ENCODE results near the gene DHCR24. TPM values are rescaled to one million over a fixed set of nuclear protein-coding genes. Genes with fewer than 3 reads are reported as not detected.
A peak's percentile ranks its signal among the peaks of the same experiment; 100 is the strongest.

The DHCR24 gene
- total and polyA plus RNA-seq, 2 of the 13 experiments (the other 11 are each of a cell fraction or from before 2014, with no cell fraction given) = 374 to 448 TPM

DNA sequence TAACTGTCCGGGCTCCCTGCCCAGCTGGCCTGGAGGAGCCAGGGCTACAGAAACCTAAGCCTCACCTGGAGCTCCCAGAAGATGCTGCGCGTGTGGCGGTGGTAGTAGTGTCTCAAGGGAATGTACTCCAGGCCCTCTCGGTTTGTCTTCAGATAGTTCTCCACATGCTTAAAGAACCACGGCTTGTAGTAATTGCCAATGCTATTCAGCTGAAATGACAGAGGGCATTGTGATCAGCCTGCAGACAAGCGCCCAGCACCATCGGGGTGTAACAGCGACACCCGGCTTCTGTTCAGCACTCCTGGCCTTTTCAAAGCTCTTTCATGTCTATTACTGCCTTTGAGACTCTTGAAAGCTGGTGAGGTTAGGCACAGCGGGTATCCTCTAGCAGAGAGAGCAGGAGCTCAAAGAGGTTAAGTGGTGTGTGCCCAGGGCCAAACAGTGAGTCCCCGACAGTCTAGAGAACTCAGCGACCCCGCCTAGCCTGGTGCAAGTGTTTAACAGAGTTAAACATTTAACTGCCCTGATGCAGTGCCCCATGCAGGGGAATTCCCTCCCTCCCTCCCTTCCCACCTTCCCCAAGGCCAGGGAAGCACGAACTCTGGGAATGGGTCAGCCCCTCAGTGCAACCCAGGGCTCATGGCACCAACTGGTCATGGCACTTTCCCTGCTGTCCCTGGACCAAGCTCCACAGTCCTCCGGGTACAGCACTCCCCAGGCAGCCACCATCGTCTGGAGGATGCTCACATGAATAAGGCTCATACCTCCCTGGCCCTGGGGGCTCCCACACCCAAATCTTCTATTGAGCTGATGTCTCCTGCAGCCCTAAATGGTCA is 21.5 kb downstream of the DHCR24 start (continued):
- TF ChIP-seq ZNF335 (CRISPR knock-in tag; IDR thresholded peaks at IDR 0.05) (0 out of 2 replicates have a peak, but pooled peaks have one; percentile 58), ZSCAN21 (CRISPR knock-in tag; IDR thresholded peaks at IDR 0.05; ENCODE audit: borderline replicate concordance) (peak; percentile 66; the same call in 1 of the 2 replicates), NFIB (CRISPR knock-in tag; IDR thresholded peaks at IDR 0.05; ENCODE audit: borderline replicate concordance) (no peak), ZNF660 (CRISPR knock-in tag; IDR thresholded peaks at IDR 0.05; ENCODE audit: borderline replicate concordance, low read depth) (no peak), HOXA9 (CRISPR knock-in tag; IDR thresholded peaks at IDR 0.05; ENCODE audit: borderline replicate concordance) (no peak), KDM5A (IDR thresholded peaks at IDR 0.05; ENCODE audit: borderline replicate concordance, low read length) (no peak), TBX3 (IDR thresholded peaks at IDR 0.05; ENCODE audit: borderline replicate concordance) (no peak), NFIC (IDR thresholded peaks at IDR 0.05; ENCODE audit: low read length) (peak; percentile 34; the same call in 1 of the 2 replicates), HOXA5 (CRISPR knock-in tag; IDR thresholded peaks at IDR 0.05) (peak; percentile 62; the same call in 1 of the 2 replicates), SMAD9 (CRISPR knock-in tag; IDR thresholded peaks at IDR 0.05) (no peak), ZFP41 (CRISPR knock-in tag; IDR thresholded peaks at IDR 0.05; ENCODE audit: borderline replicate concordance) (no peak), SP1 (IDR thresholded peaks at IDR 0.05) (no peak), SP1 (CRISPR knock-in tag; IDR thresholded peaks at IDR 0.05) (no peak), ZNF883 (CRISPR knock-in tag; IDR thresholded peaks at IDR 0.05; ENCODE audit: not compliant biosample characterization) (no peak), ZNF644 (CRISPR knock-in tag; IDR thresholded peaks at IDR 0.05; ENCODE audit: low read depth) (peak; percentile 73), ZNF83 (CRISPR knock-in tag; IDR thresholded peaks at IDR 0.05; ENCODE audit: borderline replicate concordance) (no peak), KDM5B (CRISPR knock-in tag; IDR thresholded peaks at IDR 0.05; ENCODE audit: borderline replicate concordance) (no peak), ZSCAN12 (CRISPR knock-in tag; IDR thresholded peaks at IDR 0.05) (no peak), YY1 (IDR thresholded peaks at IDR 0.05; ENCODE audit: insufficient read depth, insufficient replicate concordance, low read depth, low read length) (peak; percentile 12), TP53 (CRISPR knock-in tag; conservative IDR thresholded peaks at IDR 0.05) (no peak), ZNF331 (CRISPR knock-in tag; IDR thresholded peaks at IDR 0.05) (peak; percentile 61; the same call in 1 of the 2 replicates), ZNF251 (CRISPR knock-in tag; IDR thresholded peaks at IDR 0.05) (no peak), BORCS8-MEF2B (CRISPR knock-in tag; IDR thresholded peaks at IDR 0.05) (peak; percentile 77)
- TF ChIP-seq, protein P1, sequence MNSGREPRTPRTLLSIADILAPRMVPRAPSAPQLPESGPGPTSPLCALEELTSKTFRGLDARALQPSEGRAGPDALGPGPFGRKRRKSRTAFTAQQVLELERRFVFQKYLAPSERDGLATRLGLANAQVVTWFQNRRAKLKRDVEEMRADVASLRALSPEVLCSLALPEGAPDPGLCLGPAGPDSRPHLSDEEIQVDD (CRISPR knock-in tag; IDR thresholded peaks at IDR 0.05; ENCODE audit: borderline replicate concordance) = no peak
- TF ChIP-seq, protein P2, sequence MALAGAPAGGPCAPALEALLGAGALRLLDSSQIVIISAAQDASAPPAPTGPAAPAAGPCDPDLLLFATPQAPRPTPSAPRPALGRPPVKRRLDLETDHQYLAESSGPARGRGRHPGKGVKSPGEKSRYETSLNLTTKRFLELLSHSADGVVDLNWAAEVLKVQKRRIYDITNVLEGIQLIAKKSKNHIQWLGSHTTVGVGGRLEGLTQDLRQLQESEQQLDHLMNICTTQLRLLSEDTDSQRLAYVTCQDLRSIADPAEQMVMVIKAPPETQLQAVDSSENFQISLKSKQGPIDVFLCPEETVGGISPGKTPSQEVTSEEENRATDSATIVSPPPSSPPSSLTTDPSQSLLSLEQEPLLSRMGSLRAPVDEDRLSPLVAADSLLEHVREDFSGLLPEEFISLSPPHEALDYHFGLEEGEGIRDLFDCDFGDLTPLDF (CRISPR knock-in tag; IDR thresholded peaks at IDR 0.05) = no peak
- TF ChIP-seq, protein P3, sequence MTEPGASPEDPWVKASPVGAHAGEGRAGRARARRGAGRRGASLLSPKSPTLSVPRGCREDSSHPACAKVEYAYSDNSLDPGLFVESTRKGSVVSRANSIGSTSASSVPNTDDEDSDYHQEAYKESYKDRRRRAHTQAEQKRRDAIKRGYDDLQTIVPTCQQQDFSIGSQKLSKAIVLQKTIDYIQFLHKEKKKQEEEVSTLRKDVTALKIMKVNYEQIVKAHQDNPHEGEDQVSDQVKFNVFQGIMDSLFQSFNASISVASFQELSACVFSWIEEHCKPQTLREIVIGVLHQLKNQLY (CRISPR knock-in tag; IDR thresholded peaks at IDR 0.05) = peak; percentile 83
- TF ChIP-seq, protein P4, sequence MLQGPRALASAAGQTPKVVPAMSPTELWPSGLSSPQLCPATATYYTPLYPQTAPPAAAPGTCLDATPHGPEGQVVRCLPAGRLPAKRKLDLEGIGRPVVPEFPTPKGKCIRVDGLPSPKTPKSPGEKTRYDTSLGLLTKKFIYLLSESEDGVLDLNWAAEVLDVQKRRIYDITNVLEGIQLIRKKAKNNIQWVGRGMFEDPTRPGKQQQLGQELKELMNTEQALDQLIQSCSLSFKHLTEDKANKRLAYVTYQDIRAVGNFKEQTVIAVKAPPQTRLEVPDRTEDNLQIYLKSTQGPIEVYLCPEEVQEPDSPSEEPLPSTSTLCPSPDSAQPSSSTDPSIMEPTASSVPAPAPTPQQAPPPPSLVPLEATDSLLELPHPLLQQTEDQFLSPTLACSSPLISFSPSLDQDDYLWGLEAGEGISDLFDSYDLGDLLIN (CRISPR knock-in tag; IDR thresholded peaks at IDR 0.05; ENCODE audit: borderline replicate concordance) = no peak

Data from HepG2 (cell line).